ENCODE measurements around the gene NELL1.

NELL1 gene

DNA sequence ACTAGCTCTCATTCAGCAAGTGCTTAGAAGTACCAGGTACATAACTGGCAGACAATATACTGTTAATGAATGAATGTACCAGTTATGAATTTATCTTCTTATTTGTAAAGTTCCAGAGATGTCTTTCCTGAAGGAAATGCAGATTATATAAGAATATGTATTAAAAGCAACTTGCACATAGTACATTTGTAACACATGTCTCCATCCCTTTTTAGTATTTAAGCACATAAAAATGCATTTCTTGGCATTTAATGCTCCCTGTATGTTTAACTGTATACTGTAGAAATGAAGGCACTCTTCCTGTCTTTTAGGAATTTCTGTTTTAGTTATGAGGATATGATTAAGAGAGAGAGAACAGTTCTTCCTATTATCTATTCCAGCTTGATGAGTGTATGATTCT is 241.3 kb downstream of the NELL1 start:
- TF ChIP-seq RARB (CRISPR knock-in tag; IDR thresholded peaks at IDR 0.05) (no peak), OSR1 (CRISPR knock-in tag; IDR thresholded peaks at IDR 0.05) (no peak), ZNF8 (CRISPR knock-in tag; IDR thresholded peaks at IDR 0.05) (no peak), CSDC2 (CRISPR knock-in tag; IDR thresholded peaks at IDR 0.05) (no peak), ESRRG (CRISPR knock-in tag; IDR thresholded peaks at IDR 0.05) (no peak), ZNF565 (CRISPR knock-in tag; conservative IDR thresholded peaks at IDR 0.05; ENCODE audit: low read depth) (no peak), BACH2 (CRISPR knock-in tag; IDR thresholded peaks at IDR 0.05; ENCODE audit: borderline replicate concordance) (no peak), ZFP3 (CRISPR knock-in tag; IDR thresholded peaks at IDR 0.05) (no peak), SNAI2 (CRISPR knock-in tag; IDR thresholded peaks at IDR 0.05) (no peak), TOX (CRISPR knock-in tag; IDR thresholded peaks at IDR 0.05; ENCODE audit: borderline replicate concordance) (no peak)
- TF ChIP-seq, protein P1, sequence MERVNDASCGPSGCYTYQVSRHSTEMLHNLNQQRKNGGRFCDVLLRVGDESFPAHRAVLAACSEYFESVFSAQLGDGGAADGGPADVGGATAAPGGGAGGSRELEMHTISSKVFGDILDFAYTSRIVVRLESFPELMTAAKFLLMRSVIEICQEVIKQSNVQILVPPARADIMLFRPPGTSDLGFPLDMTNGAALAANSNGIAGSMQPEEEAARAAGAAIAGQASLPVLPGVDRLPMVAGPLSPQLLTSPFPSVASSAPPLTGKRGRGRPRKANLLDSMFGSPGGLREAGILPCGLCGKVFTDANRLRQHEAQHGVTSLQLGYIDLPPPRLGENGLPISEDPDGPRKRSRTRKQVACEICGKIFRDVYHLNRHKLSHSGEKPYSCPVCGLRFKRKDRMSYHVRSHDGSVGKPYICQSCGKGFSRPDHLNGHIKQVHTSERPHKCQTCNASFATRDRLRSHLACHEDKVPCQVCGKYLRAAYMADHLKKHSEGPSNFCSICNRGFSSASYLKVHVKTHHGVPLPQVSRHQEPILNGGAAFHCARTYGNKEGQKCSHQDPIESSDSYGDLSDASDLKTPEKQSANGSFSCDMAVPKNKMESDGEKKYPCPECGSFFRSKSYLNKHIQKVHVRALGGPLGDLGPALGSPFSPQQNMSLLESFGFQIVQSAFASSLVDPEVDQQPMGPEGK (CRISPR knock-in tag; IDR thresholded peaks at IDR 0.05; ENCODE audit: borderline replicate concordance): no peak
- TF ChIP-seq, protein P2, sequence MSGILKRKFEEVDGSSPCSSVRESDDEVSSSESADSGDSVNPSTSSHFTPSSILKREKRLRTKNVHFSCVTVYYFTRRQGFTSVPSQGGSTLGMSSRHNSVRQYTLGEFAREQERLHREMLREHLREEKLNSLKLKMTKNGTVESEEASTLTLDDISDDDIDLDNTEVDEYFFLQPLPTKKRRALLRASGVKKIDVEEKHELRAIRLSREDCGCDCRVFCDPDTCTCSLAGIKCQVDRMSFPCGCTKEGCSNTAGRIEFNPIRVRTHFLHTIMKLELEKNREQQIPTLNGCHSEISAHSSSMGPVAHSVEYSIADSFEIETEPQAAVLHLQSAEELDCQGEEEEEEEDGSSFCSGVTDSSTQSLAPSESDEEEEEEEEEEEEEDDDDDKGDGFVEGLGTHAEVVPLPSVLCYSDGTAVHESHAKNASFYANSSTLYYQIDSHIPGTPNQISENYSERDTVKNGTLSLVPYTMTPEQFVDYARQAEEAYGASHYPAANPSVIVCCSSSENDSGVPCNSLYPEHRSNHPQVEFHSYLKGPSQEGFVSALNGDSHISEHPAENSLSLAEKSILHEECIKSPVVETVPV (CRISPR knock-in tag; IDR thresholded peaks at IDR 0.05): no peak
- TF ChIP-seq, protein P3, sequence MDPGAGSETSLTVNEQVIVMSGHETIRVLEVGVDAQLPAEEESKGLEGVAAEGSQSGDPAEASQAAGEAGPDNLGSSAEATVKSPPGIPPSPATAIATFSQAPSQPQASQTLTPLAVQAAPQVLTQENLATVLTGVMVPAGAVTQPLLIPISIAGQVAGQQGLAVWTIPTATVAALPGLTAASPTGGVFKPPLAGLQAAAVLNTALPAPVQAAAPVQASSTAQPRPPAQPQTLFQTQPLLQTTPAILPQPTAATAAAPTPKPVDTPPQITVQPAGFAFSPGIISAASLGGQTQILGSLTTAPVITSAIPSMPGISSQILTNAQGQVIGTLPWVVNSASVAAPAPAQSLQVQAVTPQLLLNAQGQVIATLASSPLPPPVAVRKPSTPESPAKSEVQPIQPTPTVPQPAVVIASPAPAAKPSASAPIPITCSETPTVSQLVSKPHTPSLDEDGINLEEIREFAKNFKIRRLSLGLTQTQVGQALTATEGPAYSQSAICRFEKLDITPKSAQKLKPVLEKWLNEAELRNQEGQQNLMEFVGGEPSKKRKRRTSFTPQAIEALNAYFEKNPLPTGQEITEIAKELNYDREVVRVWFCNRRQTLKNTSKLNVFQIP (CRISPR knock-in tag; IDR thresholded peaks at IDR 0.05; ENCODE audit: borderline replicate concordance, low read depth): no peak
- TF ChIP-seq, protein P4, sequence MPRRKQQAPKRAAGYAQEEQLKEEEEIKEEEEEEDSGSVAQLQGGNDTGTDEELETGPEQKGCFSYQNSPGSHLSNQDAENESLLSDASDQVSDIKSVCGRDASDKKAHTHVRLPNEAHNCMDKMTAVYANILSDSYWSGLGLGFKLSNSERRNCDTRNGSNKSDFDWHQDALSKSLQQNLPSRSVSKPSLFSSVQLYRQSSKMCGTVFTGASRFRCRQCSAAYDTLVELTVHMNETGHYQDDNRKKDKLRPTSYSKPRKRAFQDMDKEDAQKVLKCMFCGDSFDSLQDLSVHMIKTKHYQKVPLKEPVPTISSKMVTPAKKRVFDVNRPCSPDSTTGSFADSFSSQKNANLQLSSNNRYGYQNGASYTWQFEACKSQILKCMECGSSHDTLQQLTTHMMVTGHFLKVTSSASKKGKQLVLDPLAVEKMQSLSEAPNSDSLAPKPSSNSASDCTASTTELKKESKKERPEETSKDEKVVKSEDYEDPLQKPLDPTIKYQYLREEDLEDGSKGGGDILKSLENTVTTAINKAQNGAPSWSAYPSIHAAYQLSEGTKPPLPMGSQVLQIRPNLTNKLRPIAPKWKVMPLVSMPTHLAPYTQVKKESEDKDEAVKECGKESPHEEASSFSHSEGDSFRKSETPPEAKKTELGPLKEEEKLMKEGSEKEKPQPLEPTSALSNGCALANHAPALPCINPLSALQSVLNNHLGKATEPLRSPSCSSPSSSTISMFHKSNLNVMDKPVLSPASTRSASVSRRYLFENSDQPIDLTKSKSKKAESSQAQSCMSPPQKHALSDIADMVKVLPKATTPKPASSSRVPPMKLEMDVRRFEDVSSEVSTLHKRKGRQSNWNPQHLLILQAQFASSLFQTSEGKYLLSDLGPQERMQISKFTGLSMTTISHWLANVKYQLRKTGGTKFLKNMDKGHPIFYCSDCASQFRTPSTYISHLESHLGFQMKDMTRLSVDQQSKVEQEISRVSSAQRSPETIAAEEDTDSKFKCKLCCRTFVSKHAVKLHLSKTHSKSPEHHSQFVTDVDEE (CRISPR knock-in tag; IDR thresholded peaks at IDR 0.05): no peak
- ATAC-seq: no peak

GRCh38 chr11:20912065-20912821 is 242.9 kb downstream of the NELL1 start:
- TF ChIP-seq ARNTL (CRISPR knock-in tag; IDR thresholded peaks at IDR 0.05; ENCODE audit: borderline replicate concordance, low read depth): no peak
- TF ChIP-seq ZNF565 (CRISPR knock-in tag; conservative IDR thresholded peaks at IDR 0.05; ENCODE audit: low read depth): no peak
- no peak for TF ChIP-seq PPARA (CRISPR knock-in tag; IDR thresholded peaks at IDR 0.05; ENCODE audit: borderline replicate concordance)
- no peak for TF ChIP-seq BACH2 (CRISPR knock-in tag; IDR thresholded peaks at IDR 0.05; ENCODE audit: borderline replicate concordance)
- TF ChIP-seq TOX (CRISPR knock-in tag; IDR thresholded peaks at IDR 0.05; ENCODE audit: borderline replicate concordance): no peak
- no peak for TF ChIP-seq RARB (CRISPR knock-in tag; IDR thresholded peaks at IDR 0.05)
- TF ChIP-seq GLIS3 (CRISPR knock-in tag; IDR thresholded peaks at IDR 0.05): no peak
- no peak for TF ChIP-seq OSR1 (CRISPR knock-in tag; IDR thresholded peaks at IDR 0.05)
- no peak for TF ChIP-seq ESRRG (CRISPR knock-in tag; IDR thresholded peaks at IDR 0.05)
- TF ChIP-seq TCF4 (CRISPR knock-in tag; IDR thresholded peaks at IDR 0.05; ENCODE audit: borderline replicate concordance): no peak
- TF ChIP-seq ISL1 (CRISPR knock-in tag; IDR thresholded peaks at IDR 0.05): no peak
- TF ChIP-seq, protein P4 (CRISPR knock-in tag; IDR thresholded peaks at IDR 0.05): no peak
- no peak for TF ChIP-seq ZNF70 (CRISPR knock-in tag; IDR thresholded peaks at IDR 0.05)
- no peak for TF ChIP-seq SNAI2 (CRISPR knock-in tag; IDR thresholded peaks at IDR 0.05)
- TF ChIP-seq CREB5 (CRISPR knock-in tag; IDR thresholded peaks at IDR 0.05; ENCODE audit: low read depth): no peak
- TF ChIP-seq ZC3H10 (CRISPR knock-in tag; IDR thresholded peaks at IDR 0.05): no peak
- TF ChIP-seq, protein P1 (CRISPR knock-in tag; IDR thresholded peaks at IDR 0.05; ENCODE audit: borderline replicate concordance): no peak
- no peak for ATAC-seq

All from SK-N-SH treated with all-trans-retinoic acid at 6 μM for 48 hours (cell line).